WTC11 (cell line): Measurements from ENCODE around the gene RHOJ. TPM values are rescaled to one million over a fixed set of nuclear protein-coding genes. Genes with fewer than 3 reads are reported as not detected.

Experiments
- ATAC-seq: fragments of 200-7000 bp; cut with Tn5 transposase; 2 replicates; pipeline ENCODE4 v1.10.0; 2021; ENCODE audit warnings: mild to moderate bottlenecking, moderate library complexity
- CTCF ChIA-PET: fragments of 300-600 bp; sonication (Branson Sonifier 250); formaldehyde crosslinking; loops from one replicate; lab custom pipeline; 2021; ENCODE audit warnings: antibody characterized with exemption; lab: Charles Lee
- POLR2A ChIA-PET: fragments of 350-600 bp; sonication (Branson Sonifier 250); formaldehyde crosslinking; loops from one replicate; lab custom pipeline; 2021; ENCODE audit warnings: antibody characterized with exemption; lab: Charles Lee
- DNase-seq: peaks from one replicate; pipeline ENCODE4 v3.0.0; 2021; ENCODE audit warnings: low spot score
- H3K27ac Mint-ChIP-seq: 2 replicates; pipeline ENCODE4 v1.8.0; 2021; ENCODE audit warnings: mixed read lengths
- H3K27me3 Mint-ChIP-seq: 2 replicates; pipeline ENCODE4 v1.8.0; 2021; ENCODE audit warnings: low read depth, mild to moderate bottlenecking, moderate library complexity, mixed read lengths
- H3K36me3 Mint-ChIP-seq: 2 replicates; pipeline ENCODE4 v1.8.0; 2021; ENCODE audit warnings: mixed read lengths
- H3K4me1 Mint-ChIP-seq: 2 replicates; pipeline ENCODE4 v1.8.0; 2022; ENCODE audit warnings: mixed read lengths
- H3K4me3 Mint-ChIP-seq: 2 replicates; pipeline ENCODE4 v1.8.0; 2021; ENCODE audit warnings: mild to moderate bottlenecking, moderate library complexity, mixed read lengths
- H3K9me3 Mint-ChIP-seq: 2 replicates; pipeline ENCODE4 v1.8.0; 2021; ENCODE audit warnings: mixed read lengths
- AR ChIP-seq: fragments of 250-450 bp; sonication (Bioruptor Pico); IDR thresholded peaks from 2 replicates; pipeline ENCODE4 v1.9.0; 2021; ENCODE audit warnings: mild to moderate bottlenecking
- ARID4B ChIP-seq: sonication (generic); formaldehyde crosslinking; IDR thresholded peaks from 2 replicates; pipeline ENCODE4 v1.8.0; 2023; ENCODE audit warnings: missing genetic modification reagents, mild to moderate bottlenecking, borderline replicate concordance
- E2F5 ChIP-seq: sonication (generic); formaldehyde crosslinking; IDR thresholded peaks from 2 replicates; pipeline ENCODE4 v1.8.1; 2022; ENCODE audit warnings: mild to moderate bottlenecking, moderate library complexity, missing genetic modification reagents
- FOXK1 ChIP-seq: sonication (generic); formaldehyde crosslinking; IDR thresholded peaks from 2 replicates; pipeline ENCODE4 v1.8.0; 2022; ENCODE audit warnings: mild to moderate bottlenecking, moderate library complexity, missing genetic modification reagents
- FOXP4 ChIP-seq: sonication (generic); formaldehyde crosslinking; IDR thresholded peaks from 2 replicates; pipeline ENCODE4 v1.8.0; 2022; ENCODE audit warnings: mild to moderate bottlenecking, missing genetic modification reagents
- IRF1 ChIP-seq: sonication (generic); formaldehyde crosslinking; IDR thresholded peaks from 2 replicates; pipeline ENCODE4 v1.8.0; 2023; ENCODE audit warnings: missing genetic modification reagents
- JAZF1 ChIP-seq: fragments of 250-450 bp; sonication (Bioruptor Pico); IDR thresholded peaks from 2 replicates; pipeline ENCODE4 v1.9.0; 2021; ENCODE audit warnings: moderate library complexity, mild to moderate bottlenecking, inconsistent platforms
- MXD4 ChIP-seq: fragments of 250-450 bp; sonication (Bioruptor Pico); IDR thresholded peaks from 2 replicates; pipeline ENCODE4 v1.8.0; 2021; ENCODE audit warnings: mild to moderate bottlenecking, moderate library complexity, borderline replicate concordance
- MYBL2 ChIP-seq: sonication (generic); formaldehyde crosslinking; IDR thresholded peaks from 2 replicates; pipeline ENCODE4 v1.8.1; 2023; ENCODE audit warnings: mild to moderate bottlenecking, moderate library complexity, missing genetic modification reagents
- NFYB ChIP-seq: sonication (generic); formaldehyde crosslinking; conservative IDR thresholded peaks from 2 replicates; pipeline ENCODE4 v1.8.0; 2022; ENCODE audit warnings: low read depth, missing genetic modification reagents
- NR1H2 ChIP-seq: sonication (generic); formaldehyde crosslinking; IDR thresholded peaks from 2 replicates; pipeline ENCODE4 v1.9.0; 2021; ENCODE audit warnings: mild to moderate bottlenecking, moderate library complexity, missing genetic modification reagents
- PRDM15 ChIP-seq: sonication (generic); formaldehyde crosslinking; IDR thresholded peaks from 2 replicates; pipeline ENCODE4 v1.8.0; 2022; ENCODE audit warnings: missing genetic modification reagents
- PREB ChIP-seq: sonication (generic); formaldehyde crosslinking; IDR thresholded peaks from 2 replicates; pipeline ENCODE4 v1.8.1; 2022; ENCODE audit warnings: mild to moderate bottlenecking, missing genetic modification reagents, moderate library complexity, borderline replicate concordance
- PRRX2 ChIP-seq: fragments of 250-450 bp; sonication (Bioruptor Pico); IDR thresholded peaks from 2 replicates; pipeline ENCODE4 v1.8.0; 2021; ENCODE audit warnings: mild to moderate bottlenecking
- SMAD3 ChIP-seq: sonication (generic); formaldehyde crosslinking; IDR thresholded peaks from 2 replicates; pipeline ENCODE4 v1.8.0; 2022; ENCODE audit warnings: missing genetic modification reagents, mild to moderate bottlenecking, borderline replicate concordance
- SOX15 ChIP-seq: fragments of 250-450 bp; sonication (Bioruptor Pico); IDR thresholded peaks from 2 replicates; pipeline ENCODE4 v1.9.0; 2021; ENCODE audit warnings: mild to moderate bottlenecking
- SP1 ChIP-seq: sonication (generic); formaldehyde crosslinking; conservative IDR thresholded peaks from 2 replicates; pipeline ENCODE4 v1.8.1; 2022; ENCODE audit warnings: missing genetic modification reagents
- TCF7 ChIP-seq: sonication (generic); formaldehyde crosslinking; IDR thresholded peaks from 2 replicates; pipeline ENCODE4 v1.8.0; 2022; ENCODE audit warnings: mild to moderate bottlenecking, low read depth, missing genetic modification reagents, moderate library complexity
- ZBTB43 ChIP-seq: sonication (generic); formaldehyde crosslinking; IDR thresholded peaks from 2 replicates; pipeline ENCODE4 v1.8.1; 2023; ENCODE audit warnings: mild to moderate bottlenecking, missing genetic modification reagents
- ZNF219 ChIP-seq: sonication (generic); formaldehyde crosslinking; IDR thresholded peaks from 2 replicates; pipeline ENCODE4 v1.8.0; 2023; ENCODE audit warnings: missing genetic modification reagents, mild to moderate bottlenecking, borderline replicate concordance
- ZNF263 ChIP-seq: sonication (generic); formaldehyde crosslinking; IDR thresholded peaks from 2 replicates; pipeline ENCODE4 v1.8.1; 2022; ENCODE audit warnings: low read depth, mild to moderate bottlenecking, moderate library complexity, missing genetic modification reagents
- total RNA-seq: library from RNA; stranded (reverse); gene quantifications from 3 replicates; pipeline ENCODE4 v1.2.3, GENCODE V29; 2021

Gene RHOJ
- total RNA-seq, 1 experiment from 2014 or later, result 0.13 TPM

- no peak for TF ChIP-seq IRF1 (CRISPR knock-in tag)
- no peak for TF ChIP-seq ARID4B (CRISPR knock-in tag)
- TF ChIP-seq NR1H2 (CRISPR knock-in tag), result no peak
- TF ChIP-seq ZNF219, result no peak
- no peak for TF ChIP-seq MXD4 (CRISPR knock-in tag)
- no peak for TF ChIP-seq JAZF1
- TF ChIP-seq SP1 (CRISPR knock-in tag), result no peak
- TF ChIP-seq PREB (CRISPR knock-in tag), result no peak
- TF ChIP-seq SMAD3 (CRISPR knock-in tag), result no peak
- no peak for TF ChIP-seq ZNF263 (CRISPR knock-in tag)
These were observed 1.6 kb downstream of the RHOJ start (continued) for GRCh38 chr14:63205866-63206265.

- CTCF ChIA-PET, result no interaction called here
- POLR2A ChIA-PET, result no interaction called here
- TF ChIP-seq TCF7 (CRISPR knock-in tag), result no peak
- TF ChIP-seq FOXP4 (CRISPR knock-in tag), result no peak
- no peak for TF ChIP-seq SOX15 (CRISPR knock-in tag)
- no peak for TF ChIP-seq AR (CRISPR knock-in tag)
- TF ChIP-seq PRRX2 (CRISPR knock-in tag), result no peak
- no peak for TF ChIP-seq FOXK1 (CRISPR knock-in tag)
- TF ChIP-seq NFYB, result no peak
- TF ChIP-seq MYBL2 (CRISPR knock-in tag), result no peak
- no peak for TF ChIP-seq ZBTB43 (CRISPR knock-in tag)
- no peak for TF ChIP-seq PRDM15 (CRISPR knock-in tag)
- no peak for TF ChIP-seq E2F5 (CRISPR knock-in tag)
These were observed 4.9 kb downstream of the RHOJ start for GRCh38 chr14:63209160-63209559.

More at GRCh38 chr14:63209160-63209559, 4.9 kb downstream of the RHOJ start:
- H3K4me1 Mint-ChIP-seq, result peaks cover 7% of the 10 kb centered on the region
- H3K27ac Mint-ChIP-seq, result no peak overlapping the region
- ATAC-seq (no peak), DNase-seq (no peak)
- no peaks in the 10 kb centered on the region for H3K9me3 Mint-ChIP-seq
- H3K27me3 Mint-ChIP-seq, result no peaks in the 10 kb centered on the region
- no peak overlapping the region for H3K4me3 Mint-ChIP-seq
- H3K36me3 Mint-ChIP-seq, result no peaks in the 10 kb centered on the region
